Progenitor cell of endocrine pancreas (in vitro differentiated cells): ENCODE results near the gene MIB1. TPM values are rescaled to one million over a fixed set of nuclear protein-coding genes. Genes with fewer than 3 reads are reported as not detected.

Source experiments
- DNase-seq: peaks from one replicate; pipeline ENCODE4 v3.0.0; 2021; ENCODE audit warnings: low spot score; ENCODE audit not compliant: unreplicated experiment
- H3K27ac Mint-ChIP-seq: 2 replicates; pipeline ENCODE4 v1.8.0; 2021; ENCODE audit warnings: mild to moderate bottlenecking, moderate library complexity, mixed read lengths
- H3K27me3 Mint-ChIP-seq: 2 replicates; pipeline ENCODE4 v1.8.0; 2021; ENCODE audit warnings: mixed read lengths
- H3K36me3 Mint-ChIP-seq: 2 replicates; pipeline ENCODE4 v1.8.0; 2022; ENCODE audit warnings: mixed read lengths; ENCODE audit not compliant: insufficient read depth
- H3K4me1 Mint-ChIP-seq: 2 replicates; pipeline ENCODE4 v1.8.0; 2021; ENCODE audit warnings: low read depth, mixed read lengths
- H3K4me3 Mint-ChIP-seq: 2 replicates; pipeline ENCODE4 v1.8.0; 2021; ENCODE audit warnings: low read depth, mild to moderate bottlenecking, moderate library complexity, mixed read lengths
- H3K9me3 Mint-ChIP-seq: 2 replicates; pipeline ENCODE4 v1.8.0; 2021; ENCODE audit warnings: low read depth, mixed read lengths
- CTCF ChIP-seq: fragments of 200-600 bp; sonication (generic); IDR thresholded peaks from one replicate; pipeline ENCODE4 v1.5.0; 2021; ENCODE audit warnings: antibody characterized with exemption, mild to moderate bottlenecking; ENCODE audit not compliant: unreplicated experiment
- total RNA-seq: library from RNA; stranded (reverse); gene quantifications from 2 replicates; pipeline ENCODE4 v1.2.1, GENCODE V29; 2021

Gene MIB1
- total RNA-seq, 1 donor from 2014 or later, result 79.5 TPM

GRCh38 chr18:21820033-21820810 is 79.6 kb downstream of the MIB1 start:
- H3K4me3 Mint-ChIP-seq, result no peak overlapping the region
- DNase-seq, result no peak
- H3K9me3 Mint-ChIP-seq, result no peaks in the 10 kb centered on the region
- H3K27ac Mint-ChIP-seq, result no peak overlapping the region
- no peaks in the 10 kb centered on the region for H3K27me3 Mint-ChIP-seq
- no peaks in the 10 kb centered on the region for H3K4me1 Mint-ChIP-seq
- TF ChIP-seq CTCF, result peak; percentile 70
- peaks cover 24% of the 10 kb centered on the region for H3K36me3 Mint-ChIP-seq

DNA sequence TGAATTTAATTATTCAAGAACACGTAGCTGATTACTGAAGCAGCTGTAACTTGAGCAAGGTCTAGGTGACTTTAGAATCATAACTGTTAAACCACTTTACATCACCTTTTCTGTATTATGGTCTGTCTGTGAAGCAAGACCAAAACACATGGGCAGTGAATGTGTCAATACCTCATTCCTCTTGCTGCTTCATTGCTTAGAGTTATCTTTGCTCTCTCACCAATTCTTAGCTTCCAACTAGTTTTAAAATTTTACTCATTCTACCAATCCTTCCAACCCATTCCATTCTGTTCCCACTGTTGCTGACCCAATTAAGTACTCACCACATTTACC is 80.2 kb downstream of the MIB1 start:
- H3K27ac Mint-ChIP-seq, result no peak overlapping the region
- H3K4me3 Mint-ChIP-seq, result no peak overlapping the region
- no peaks in the 10 kb centered on the region for H3K9me3 Mint-ChIP-seq
- DNase-seq, result no peak
- no peak for TF ChIP-seq CTCF
- H3K36me3 Mint-ChIP-seq, result peaks cover 23% of the 10 kb centered on the region
- peaks cover 1% of the 10 kb centered on the region for H3K4me1 Mint-ChIP-seq
- H3K27me3 Mint-ChIP-seq, result no peaks in the 10 kb centered on the region

DNA sequence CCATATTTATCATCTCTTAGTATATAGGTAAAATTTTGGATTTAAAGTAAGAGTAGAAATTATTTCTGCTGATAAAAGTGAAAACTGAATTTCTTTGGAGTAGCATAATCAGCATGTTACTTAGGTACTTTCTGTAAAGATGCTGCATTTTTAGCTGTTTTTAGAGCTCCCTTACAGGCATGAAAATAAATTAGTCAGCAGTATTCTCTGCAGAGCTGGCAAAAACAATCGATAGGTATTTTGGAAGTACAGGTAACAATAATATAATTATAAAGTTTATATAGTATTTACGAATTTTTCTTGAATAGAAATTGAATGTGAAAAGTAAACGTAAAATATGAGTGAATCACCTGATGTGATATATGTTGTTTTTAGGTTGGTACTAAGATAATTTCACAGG is 83.3 kb downstream of the MIB1 start:
- no peak for DNase-seq
- Mint-ChIP-seq H3K4me1 (peaks cover 11% of the 10 kb centered on the region), H3K4me3 (no peak overlapping the region), H3K9me3 (no peaks in the 10 kb centered on the region), H3K27me3 (no peaks in the 10 kb centered on the region), H3K27ac (no peak overlapping the region), H3K36me3 (peaks cover 12% of the 10 kb centered on the region)
- no peak for TF ChIP-seq CTCF

DNA sequence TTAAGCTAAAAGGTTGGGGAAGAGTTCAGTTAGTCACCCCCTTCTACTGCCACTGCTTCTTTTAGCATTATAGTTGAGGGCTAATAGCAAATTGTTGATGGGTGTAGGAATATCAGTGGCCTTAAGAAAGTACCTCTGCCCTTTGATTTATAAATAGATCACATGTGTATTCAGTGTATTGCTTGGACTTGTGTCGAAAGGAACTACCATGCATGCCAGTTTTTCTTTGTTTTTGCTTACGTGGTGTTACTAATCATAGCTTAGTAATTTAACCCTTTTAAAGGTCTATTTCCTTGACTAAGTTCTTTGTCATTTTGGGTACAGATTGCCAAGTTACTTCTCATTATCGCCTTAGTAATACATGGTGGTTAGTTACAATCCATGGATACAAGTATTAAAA is 85.6 kb downstream of the MIB1 start:
- no peaks in the 10 kb centered on the region for H3K9me3 Mint-ChIP-seq
- peaks cover 8% of the 10 kb centered on the region for H3K36me3 Mint-ChIP-seq
- DNase-seq, result no peak
- H3K4me3 Mint-ChIP-seq, result no peak overlapping the region
- peaks cover 16% of the 10 kb centered on the region for H3K4me1 Mint-ChIP-seq
- H3K27ac Mint-ChIP-seq, result peak overlapping the region; percentile 60
- no peaks in the 10 kb centered on the region for H3K27me3 Mint-ChIP-seq
- no peak for TF ChIP-seq CTCF

DNA sequence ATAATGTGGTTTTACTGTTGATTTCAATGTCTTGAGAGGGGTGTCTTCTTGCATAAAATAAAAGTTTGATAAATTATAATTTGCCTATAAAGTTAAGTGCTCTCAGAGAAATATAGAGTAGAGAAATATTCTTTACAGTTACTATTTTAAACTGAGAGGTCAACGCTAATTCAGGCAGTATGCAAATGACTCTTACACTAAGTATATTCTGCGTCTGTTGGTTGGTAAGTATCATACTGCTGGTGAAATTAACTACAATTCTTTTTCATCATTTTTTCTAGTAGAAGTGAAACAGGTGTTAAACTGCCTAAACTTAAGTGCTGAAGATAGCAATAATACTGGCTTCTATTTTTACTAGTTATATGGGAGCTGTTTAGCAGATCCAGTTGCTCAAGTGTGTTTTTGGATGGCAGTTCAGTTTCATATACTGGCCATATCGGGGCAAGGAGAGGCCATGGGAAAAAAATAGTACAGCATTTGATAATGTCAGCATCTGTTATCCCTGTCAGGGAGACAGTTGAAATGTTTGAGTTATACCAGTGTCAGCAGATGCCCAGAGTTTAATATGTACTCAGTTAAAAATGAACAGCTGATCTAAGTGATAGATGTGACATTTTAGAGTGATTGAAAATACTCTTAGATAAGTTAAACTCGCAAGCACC is 86.2 kb downstream of the MIB1 start:
- H3K9me3 Mint-ChIP-seq, result no peaks in the 10 kb centered on the region
- H3K27me3 Mint-ChIP-seq, result no peaks in the 10 kb centered on the region
- DNase-seq, result no peak
- no peak for TF ChIP-seq CTCF
- H3K27ac Mint-ChIP-seq, result peak overlapping the region; percentile 60
- peaks cover 17% of the 10 kb centered on the region for H3K4me1 Mint-ChIP-seq
- no peak overlapping the region for H3K4me3 Mint-ChIP-seq
- peaks cover 5% of the 10 kb centered on the region for H3K36me3 Mint-ChIP-seq
